OCI-LY3 (cell line): ENCODE results near the gene OSCP1.

Experiments used
- H2AFZ ChIP-seq: fragments of 200-600, 300-600 bp; shearing (Covaris generic); 2 replicates; pipeline ENCODE4 v1.6.0; 2014; ENCODE audit warnings: antibody characterized with exemption, low read depth, low read length
- H3K27ac ChIP-seq: fragments of 200-600, 300-600 bp; sonication (generic); 2 replicates; pipeline ENCODE4 v1.5.1; 2014; ENCODE audit warnings: mild to moderate bottlenecking, low read length, moderate library complexity, mixed read lengths
- H3K27me3 ChIP-seq: fragments of 200-600, 300-600 bp; sonication (generic); 2 replicates; pipeline ENCODE4 v1.6.1; 2014; ENCODE audit warnings: low read depth, low read length, mixed read lengths
- H3K36me3 ChIP-seq: fragments of 200-600, 300-600 bp; sonication (generic); replicated peaks from 2 replicates; pipeline ENCODE3; 2014; ENCODE audit warnings: low read depth, low read length, mixed read lengths
- H3K4me1 ChIP-seq: fragments of 300-600, 200-600 bp; sonication (generic); 2 replicates; pipeline ENCODE4 v1.6.1; 2014; ENCODE audit warnings: low read length, mixed read lengths
- H3K4me2 ChIP-seq: fragments of 200-600, 300-600 bp; sonication (generic); 2 replicates; pipeline ENCODE4 v1.6.1; 2014; ENCODE audit warnings: low read length, mixed read lengths
- H3K4me3 ChIP-seq: fragments of 300-600, 200-600 bp; sonication (generic); 2 replicates; pipeline ENCODE4 v1.5.1; 2014; ENCODE audit warnings: antibody characterized with exemption, mild to moderate bottlenecking, low read length, moderate library complexity
- H3K79me2 ChIP-seq: fragments of 300-600, 200-600 bp; shearing (Covaris generic); 2 replicates; pipeline ENCODE4 v1.6.1; 2014; ENCODE audit warnings: mild to moderate bottlenecking, low read length, mixed read lengths
- H3K9ac ChIP-seq: fragments of 300-600, 200-600 bp; shearing (Covaris generic); 2 replicates; pipeline ENCODE4 v1.6.0; 2014; ENCODE audit warnings: mild to moderate bottlenecking, low read length, moderate library complexity
- H3K9me3 ChIP-seq: fragments of 200-600, 300-600 bp; shearing (Covaris generic); 2 replicates; pipeline ENCODE4 v1.6.1; 2014; ENCODE audit warnings: low read length, mixed read lengths; ENCODE audit not compliant: insufficient read depth
- H4K20me1 ChIP-seq: fragments of 200-600, 300-600 bp; sonication (generic); 2 replicates; pipeline ENCODE4 v1.6.1; 2016; ENCODE audit warnings: low read length, mixed read lengths; ENCODE audit not compliant: insufficient read depth
- EZH2phosphoT487 ChIP-seq: fragments of 200-600 bp; shearing (Covaris generic); IDR thresholded peaks from 2 replicates; pipeline ENCODE4 v1.6.1; 2018; ENCODE audit warnings: antibody characterized with exemption, mixed run types, low read depth
- TF ChIP-seq, protein P1 (sequence below): fragments of 200-600, 300-600 bp; sonication (generic); IDR thresholded peaks from 2 replicates; pipeline ENCODE4 v1.5.1; 2014; ENCODE audit warnings: antibody characterized with exemption, low read length, low read depth

Gene OSCP1, protein sequence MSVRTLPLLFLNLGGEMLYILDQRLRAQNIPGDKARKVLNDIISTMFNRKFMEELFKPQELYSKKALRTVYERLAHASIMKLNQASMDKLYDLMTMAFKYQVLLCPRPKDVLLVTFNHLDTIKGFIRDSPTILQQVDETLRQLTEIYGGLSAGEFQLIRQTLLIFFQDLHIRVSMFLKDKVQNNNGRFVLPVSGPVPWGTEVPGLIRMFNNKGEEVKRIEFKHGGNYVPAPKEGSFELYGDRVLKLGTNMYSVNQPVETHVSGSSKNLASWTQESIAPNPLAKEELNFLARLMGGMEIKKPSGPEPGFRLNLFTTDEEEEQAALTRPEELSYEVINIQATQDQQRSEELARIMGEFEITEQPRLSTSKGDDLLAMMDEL

DNA sequence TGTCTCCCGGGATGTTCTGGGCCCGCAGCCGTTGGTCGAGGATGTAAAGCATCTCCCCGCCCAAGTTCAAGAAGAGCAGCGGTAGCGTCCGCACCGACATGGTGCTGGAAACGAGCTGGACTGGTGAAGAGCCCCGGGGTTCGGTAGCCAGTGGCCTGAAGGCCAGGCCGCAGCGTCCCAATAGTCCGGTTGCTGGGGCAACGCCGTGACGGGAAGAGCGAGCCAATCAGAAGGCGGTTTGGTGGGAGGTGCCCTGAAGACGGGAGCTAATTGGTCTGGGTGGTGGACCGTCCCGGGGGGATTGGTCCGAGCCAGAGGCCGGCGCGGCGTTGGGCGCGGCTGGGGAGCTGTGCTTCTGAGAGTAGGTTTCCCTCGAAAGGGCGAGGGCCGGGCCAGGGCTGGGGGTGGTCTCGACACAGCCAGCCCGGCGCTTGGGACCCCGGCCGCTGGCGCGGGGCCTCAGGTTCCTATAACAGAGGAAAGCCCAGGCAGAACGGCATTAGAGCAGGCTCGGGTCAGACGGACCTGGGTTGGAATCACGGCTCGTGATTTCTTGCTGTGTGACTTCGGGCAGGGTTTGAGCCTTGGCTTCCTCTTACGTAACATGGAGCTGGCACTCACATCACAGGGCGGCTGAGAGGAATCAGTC, at the start of gene OSCP1:
Gene OSCP1 (minus strand): TSS at position 182 of the 649 bp plus-strand sequence. CDS start 82 bp downstream, at position 100.
- Histone ChIP-seq H3K79me2 (no peaks in the 10 kb centered on the region), H3K4me2 (peak within 1 kb of the TSS; percentile 96), H3K27me3 (no peaks in the 10 kb centered on the region), H3K36me3 (peaks cover 3% of the 10 kb centered on the region), H3K9me3 (no peaks in the 10 kb centered on the region), H4K20me1 (no peaks in the 10 kb centered on the region), H3K27ac (peak within 1 kb of the TSS; percentile 61), H2AFZ (peak within 1 kb of the TSS; percentile 66), H3K4me3 (peak within 1 kb of the TSS; percentile 85), H3K9ac (peak within 1 kb of the TSS; percentile 82), H3K4me1 (peaks cover 9% of the 10 kb centered on the region)
- no peak for TF ChIP-seq EZH2phosphoT487
- TF ChIP-seq, protein P1, sequence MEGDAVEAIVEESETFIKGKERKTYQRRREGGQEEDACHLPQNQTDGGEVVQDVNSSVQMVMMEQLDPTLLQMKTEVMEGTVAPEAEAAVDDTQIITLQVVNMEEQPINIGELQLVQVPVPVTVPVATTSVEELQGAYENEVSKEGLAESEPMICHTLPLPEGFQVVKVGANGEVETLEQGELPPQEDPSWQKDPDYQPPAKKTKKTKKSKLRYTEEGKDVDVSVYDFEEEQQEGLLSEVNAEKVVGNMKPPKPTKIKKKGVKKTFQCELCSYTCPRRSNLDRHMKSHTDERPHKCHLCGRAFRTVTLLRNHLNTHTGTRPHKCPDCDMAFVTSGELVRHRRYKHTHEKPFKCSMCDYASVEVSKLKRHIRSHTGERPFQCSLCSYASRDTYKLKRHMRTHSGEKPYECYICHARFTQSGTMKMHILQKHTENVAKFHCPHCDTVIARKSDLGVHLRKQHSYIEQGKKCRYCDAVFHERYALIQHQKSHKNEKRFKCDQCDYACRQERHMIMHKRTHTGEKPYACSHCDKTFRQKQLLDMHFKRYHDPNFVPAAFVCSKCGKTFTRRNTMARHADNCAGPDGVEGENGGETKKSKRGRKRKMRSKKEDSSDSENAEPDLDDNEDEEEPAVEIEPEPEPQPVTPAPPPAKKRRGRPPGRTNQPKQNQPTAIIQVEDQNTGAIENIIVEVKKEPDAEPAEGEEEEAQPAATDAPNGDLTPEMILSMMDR, result no peak

GRCh38 chr1:36497207-36497606, 47.0 kb upstream of the OSCP1 start:
- 0 out of 2 replicates have a peak, but pooled peaks cover 6% of the 10 kb centered on the region for H3K27me3 ChIP-seq
- no peaks in the 10 kb centered on the region for H3K4me1 ChIP-seq
- no peak overlapping the region for H2AFZ ChIP-seq
- no peaks in the 10 kb centered on the region for H4K20me1 ChIP-seq
- no peak overlapping the region for H3K4me3 ChIP-seq
- no peak for TF ChIP-seq EZH2phosphoT487
- TF ChIP-seq, protein P1, result no peak
- H3K9ac ChIP-seq, result no peak overlapping the region
- no peak overlapping the region for H3K4me2 ChIP-seq
- no peaks in the 10 kb centered on the region for H3K79me2 ChIP-seq
- no peaks in the 10 kb centered on the region for H3K9me3 ChIP-seq
- H3K36me3 ChIP-seq, result no peaks in the 10 kb centered on the region
- no peak overlapping the region for H3K27ac ChIP-seq

GRCh38 chr1:36494971-36495370, 44.7 kb upstream of the OSCP1 start:
- Histone ChIP-seq H2AFZ (no peak overlapping the region), H3K27ac (no peak overlapping the region)
- no peak for TF ChIP-seq EZH2phosphoT487
- TF ChIP-seq, protein P1, result no peak

GRCh38 chr1:36493524-36493923, 43.3 kb upstream of the OSCP1 start:
- no peaks in the 10 kb centered on the region for H3K9me3 ChIP-seq
- H3K9ac ChIP-seq, result no peak overlapping the region
- no peak overlapping the region for H3K27ac ChIP-seq
- no peaks in the 10 kb centered on the region for H3K4me1 ChIP-seq
- no peaks in the 10 kb centered on the region for H3K79me2 ChIP-seq
- H3K4me3 ChIP-seq, result no peak overlapping the region
- H3K27me3 ChIP-seq, result 0 out of 2 replicates have a peak, but pooled peaks cover 6% of the 10 kb centered on the region
- no peak for TF ChIP-seq EZH2phosphoT487
- TF ChIP-seq, protein P1, result no peak
- no peaks in the 10 kb centered on the region for H3K36me3 ChIP-seq
- no peak overlapping the region for H3K4me2 ChIP-seq
- H2AFZ ChIP-seq, result no peak overlapping the region
- H4K20me1 ChIP-seq, result no peaks in the 10 kb centered on the region

More at GRCh38 chr1:36494971-36495370, 44.7 kb upstream of the OSCP1 start:
- Histone ChIP-seq H4K20me1 (no peaks in the 10 kb centered on the region), H3K4me1 (no peaks in the 10 kb centered on the region), H3K27me3 (0 out of 2 replicates have a peak, but pooled peaks cover 6% of the 10 kb centered on the region), H3K79me2 (no peaks in the 10 kb centered on the region), H3K9me3 (no peaks in the 10 kb centered on the region), H3K4me3 (no peak overlapping the region), H3K4me2 (no peak overlapping the region), H3K9ac (no peak overlapping the region), H3K36me3 (no peaks in the 10 kb centered on the region)
